ENCODE results near the gene SEMA6B.

SEMA6B gene

GRCh38 chr19:4586691-4587090 lies 27.2 kb upstream of the SEMA6B start:
- no peak for DNase-seq

- no peak for DNase-seq
These were observed 26.8 kb upstream of the SEMA6B start for GRCh38 chr19:4586245-4586644.

GRCh38 chr19:4585556-4585955 lies 26.1 kb upstream of the SEMA6B start:
- no peak for DNase-seq

GRCh38 chr19:4584670-4585460 lies 25.4 kb upstream of the SEMA6B start:
- DNase-seq, result peak in 1 of 2 experiments; percentile 19

GRCh38 chr19:4583961-4584669 lies 24.6 kb upstream of the SEMA6B start:
- peak in 1 of 2 experiments; percentile 27 for DNase-seq

- no peak for DNase-seq
These were observed 23.7 kb upstream of the SEMA6B start for GRCh38 chr19:4582980-4583842.

GRCh38 chr19:4581666-4582553 lies 22.4 kb upstream of the SEMA6B start:
- peak in 1 of 2 experiments; percentile 42 for DNase-seq

GRCh38 chr19:4580961-4581665 lies 21.6 kb upstream of the SEMA6B start:
- no peak for DNase-seq

GRCh38 chr19:4580021-4580901 lies 20.8 kb upstream of the SEMA6B start:
- no peak for DNase-seq

- no peak for DNase-seq
These were observed 19.9 kb upstream of the SEMA6B start for GRCh38 chr19:4579389-4579788.

GRCh38 chr19:4578552-4579248 lies 19.2 kb upstream of the SEMA6B start:
- no peak for DNase-seq

- DNase-seq, result no peak
These were observed 17.7 kb upstream of the SEMA6B start for GRCh38 chr19:4577020-4577782.

- peak in 1 of 2 experiments; percentile 39 for DNase-seq
These were observed 16.8 kb upstream of the SEMA6B start for GRCh38 chr19:4576016-4576933.

- DNase-seq, result no peak
These were observed 16.0 kb upstream of the SEMA6B start for GRCh38 chr19:4575267-4576015.

GRCh38 chr19:4573682-4574081 lies 14.2 kb upstream of the SEMA6B start:
- no peak for DNase-seq

GRCh38 chr19:4571305-4571917 lies 11.9 kb upstream of the SEMA6B start:
- no peak for DNase-seq

GRCh38 chr19:4570916-4571304 lies 11.4 kb upstream of the SEMA6B start:
- no peak for DNase-seq
